H9 (cell line): Measurements from ENCODE around the gene TRIM9. TPM values are rescaled to one million over a fixed set of nuclear protein-coding genes. Genes with fewer than 3 reads are reported as not detected.

Experiments used
- DNase-seq: peaks from one replicate; pipeline ENCODE4 v3.0.0-alpha.2; 2017
- H2AFZ ChIP-seq: one replicate; pipeline ENCODE4 v1.6.1; 2013; ENCODE audit warnings: mild to moderate bottlenecking, low read length, control low read depth, moderate library complexity
- H2AK5ac ChIP-seq: 2 replicates; pipeline ENCODE4 v1.6.1; 2013; ENCODE audit warnings: low read length, control low read depth, mixed read lengths; ENCODE audit not compliant: insufficient read length
- H2BK120ac ChIP-seq: one replicate; pipeline ENCODE4 v1.6.1; 2013; ENCODE audit warnings: low read depth, mild to moderate bottlenecking, low read length, control low read depth, inconsistent platforms; ENCODE audit not compliant: poor library complexity, severe bottlenecking
- H2BK12ac ChIP-seq: 2 replicates; pipeline ENCODE4 v1.6.1; 2013; ENCODE audit warnings: low read length, control low read depth, mixed read lengths, low read depth; ENCODE audit not compliant: insufficient read length
- H2BK15ac ChIP-seq: 2 replicates; pipeline ENCODE4 v1.6.1; 2013; ENCODE audit warnings: low read depth, low read length, control low read depth
- H2BK20ac ChIP-seq: one replicate; pipeline ENCODE4 v1.6.1; 2013; ENCODE audit warnings: low read depth, mild to moderate bottlenecking, low read length, control low read depth, inconsistent platforms; ENCODE audit not compliant: poor library complexity, severe bottlenecking
- H2BK5ac ChIP-seq: 2 replicates; pipeline ENCODE4 v1.6.1; 2013; ENCODE audit warnings: low read length, control low read depth, mixed read lengths; ENCODE audit not compliant: insufficient read length
- H3K14ac ChIP-seq: 2 replicates; pipeline ENCODE4 v1.6.1; 2013; ENCODE audit warnings: low read length, control low read depth; ENCODE audit not compliant: insufficient read depth
- H3K18ac ChIP-seq: 2 replicates; pipeline ENCODE4 v1.6.1; 2013; ENCODE audit warnings: low read depth, mild to moderate bottlenecking, mixed read lengths, low read length, control low read depth; ENCODE audit not compliant: insufficient read length
- H3K23ac ChIP-seq: 2 replicates; pipeline ENCODE4 v1.6.1; 2013; ENCODE audit warnings: low read length, control low read depth, mixed read lengths, low read depth; ENCODE audit not compliant: insufficient read length
- H3K23me2 ChIP-seq: 2 replicates; pipeline ENCODE4 v1.6.1; 2013; ENCODE audit warnings: low read depth, mild to moderate bottlenecking, mixed read lengths, low read length, control low read depth; ENCODE audit not compliant: insufficient read length, poor library complexity, severe bottlenecking
- H3K27ac ChIP-seq: 2 replicates; pipeline ENCODE4 v1.5.1; 2013; ENCODE audit warnings: low read length, control low read depth, mixed read lengths, low read depth; ENCODE audit not compliant: insufficient read length
- H3K27me3 ChIP-seq: 2 replicates; pipeline ENCODE4 v1.6.1; 2013; ENCODE audit warnings: low read length, control low read depth, inconsistent platforms; ENCODE audit not compliant: insufficient read depth
- H3K4ac ChIP-seq: 2 replicates; pipeline ENCODE4 v1.6.1; 2013; ENCODE audit warnings: low read depth, mild to moderate bottlenecking, control low read depth, inconsistent platforms, low read length, moderate library complexity
- H3K4me1 ChIP-seq: 2 replicates; pipeline ENCODE4 v1.6.1; 2013; ENCODE audit warnings: low read length, control low read depth, inconsistent platforms; ENCODE audit not compliant: insufficient read depth
- H3K4me2 ChIP-seq: 2 replicates; pipeline ENCODE4 v1.6.1; 2013; ENCODE audit warnings: low read length, control low read depth, mixed read lengths; ENCODE audit not compliant: insufficient read length, insufficient read depth
- H3K56ac ChIP-seq: 2 replicates; pipeline ENCODE4 v1.6.1; 2013; ENCODE audit warnings: low read depth, mild to moderate bottlenecking, mixed read lengths, low read length, control low read depth; ENCODE audit not compliant: insufficient read length
- H3K79me1 ChIP-seq: 2 replicates; pipeline ENCODE4 v1.6.1; 2013; ENCODE audit warnings: low read depth, mild to moderate bottlenecking, moderate library complexity, low read length, control low read depth, inconsistent platforms; ENCODE audit not compliant: insufficient read depth, poor library complexity, severe bottlenecking
- H3K79me2 ChIP-seq: 2 replicates; pipeline ENCODE4 v1.6.1; 2013; ENCODE audit warnings: low read length, control low read depth, inconsistent platforms; ENCODE audit not compliant: insufficient read depth
- H3K9ac ChIP-seq: 2 replicates; pipeline ENCODE4 v1.6.1; 2013; ENCODE audit warnings: low read length, control low read depth, mixed read lengths; ENCODE audit not compliant: insufficient read length; ENCODE audit errors: extremely low read depth
- H3K9me3 ChIP-seq: one replicate; pipeline ENCODE4 v1.6.1; 2013; ENCODE audit warnings: low read depth, low read length, inconsistent platforms; ENCODE audit not compliant: control insufficient read depth
- H3T11ph ChIP-seq: one replicate; pipeline ENCODE4 v1.6.1; 2013; ENCODE audit warnings: mild to moderate bottlenecking, low read length, control low read depth, inconsistent platforms
- H4K20me1 ChIP-seq: one replicate; pipeline ENCODE4 v1.6.1; 2013; ENCODE audit not compliant: control insufficient read depth, insufficient read length, insufficient read depth
- H4K5ac ChIP-seq: 2 replicates; pipeline ENCODE4 v1.6.1; 2013; ENCODE audit warnings: low read depth, mild to moderate bottlenecking, mixed read lengths, low read length, control low read depth; ENCODE audit not compliant: insufficient read length
- H4K8ac ChIP-seq: replicated peaks from 2 replicates; pipeline ENCODE4 v1.6.1; 2013; ENCODE audit warnings: low read length, control low read depth, mixed read lengths, low read depth; ENCODE audit not compliant: insufficient read length
- H4K91ac ChIP-seq: 2 replicates; pipeline ENCODE4 v1.6.1; 2013; ENCODE audit warnings: low read depth, mild to moderate bottlenecking, moderate library complexity, mixed read lengths, low read length, control low read depth; ENCODE audit not compliant: insufficient read length
- H3K27ac Mint-ChIP-seq, 3 experiments: 2 replicates in 2 of 3; 3 replicates in 1 of 3; pipeline ENCODE4 v1.8.0; 2020 to 2021; ENCODE audit warnings: mixed read lengths in 3 of 3, mild to moderate bottlenecking in 1 of 3, moderate library complexity in 1 of 3
- H3K27me3 Mint-ChIP-seq: 2 replicates; pipeline ENCODE4 v1.8.0; 2021; ENCODE audit warnings: low read depth, mild to moderate bottlenecking, moderate library complexity, mixed read lengths
- H3K36me3 Mint-ChIP-seq, 3 experiments: 2 replicates in 2 of 3; 3 replicates in 1 of 3; pipeline ENCODE4 v1.8.0; 2020 to 2021; ENCODE audit warnings: low read depth in 3 of 3, mixed read lengths in 3 of 3; ENCODE audit not compliant: insufficient read depth in 1 of 3
- H3K4me1 Mint-ChIP-seq, 2 experiments: 2 replicates each; pipeline ENCODE4 v1.8.0; 2020; ENCODE audit warnings: mixed read lengths in 2 of 2
- H3K4me3 Mint-ChIP-seq, 2 experiments: 2 replicates in 1 of 2; 3 replicates in 1 of 2; pipeline ENCODE4 v1.8.0; 2020 to 2021; ENCODE audit warnings: mild to moderate bottlenecking in 2 of 2, mixed read lengths in 2 of 2, moderate library complexity in 1 of 2
- H3K9me3 Mint-ChIP-seq, 2 experiments: 2 replicates in 1 of 2; 3 replicates in 1 of 2; pipeline ENCODE4 v1.8.0; 2020; ENCODE audit warnings: mild to moderate bottlenecking in 2 of 2, mixed read lengths in 2 of 2, moderate library complexity in 1 of 2
- WGBS: extraction: QIAGEN DNeasy Blood & Tissue Kit; methylation state at CpG from one replicate; pipeline ENCODE4 v1.1.7; 2013; ENCODE audit warnings: missing lambda C conversion rate, low lambda C conversion rate, mixed read lengths; ENCODE audit not compliant: insufficient read length; ENCODE audit errors: extremely low coverage; 5-methylcytosine and 5-hydroxymethylcytosine counted together
- total RNA-seq: library from RNA; stranded (reverse); gene quantifications from 2 replicates; pipeline ENCODE4 v1.2.1, GENCODE V29; 2021
- TF ChIP-seq, protein P1 (sequence below): fragments of 200-600 bp; sonication (generic); conservative IDR thresholded peaks from 3 replicates; pipeline ENCODE4 v1.8.0; 2021; ENCODE audit warnings: antibody characterized with exemption, mild to moderate bottlenecking

The TRIM9 gene
- total RNA-seq, 1 experiment from 2014 or later = 0.98 TPM

DNA sequence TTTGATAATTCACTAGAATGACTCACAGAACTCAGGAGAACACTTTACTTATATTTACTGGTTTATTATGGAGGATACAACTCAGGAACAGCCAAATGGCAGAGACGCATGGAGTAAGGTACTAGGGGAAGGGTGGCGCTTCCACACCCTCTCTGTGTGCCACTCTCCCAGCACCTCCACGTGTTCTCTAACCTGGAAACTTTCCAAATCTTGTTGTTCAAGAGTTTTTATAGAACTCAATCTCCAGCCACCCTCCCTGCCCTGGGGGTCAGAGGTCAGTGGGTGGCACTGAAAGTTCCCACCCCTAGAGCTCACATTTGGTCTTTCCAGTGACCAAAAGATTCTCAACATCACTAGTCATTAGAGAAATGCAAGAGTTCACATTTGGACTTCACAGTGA lies 13.2 kb downstream of the TRIM9 start:
- Histone ChIP-seq H3K14ac (no peak overlapping the region), H3K56ac (no peak overlapping the region), H3K4me2 (no peak overlapping the region), H3K18ac (no peak overlapping the region), H3K4me1 (no peaks in the 10 kb centered on the region), H3K4ac (no peak overlapping the region), H4K5ac (no peak overlapping the region), H4K8ac (no peak overlapping the region), H2BK20ac (no peak overlapping the region), H3K79me2 (no peaks in the 10 kb centered on the region), H2BK120ac (no peak overlapping the region), H4K91ac (no peak overlapping the region), H2BK15ac (no peak overlapping the region), H3K79me1 (no peaks in the 10 kb centered on the region), H4K20me1 (no peaks in the 10 kb centered on the region), H2AFZ (no peak overlapping the region), H3K27ac (no peak overlapping the region), H3K23ac (no peak overlapping the region), H2BK12ac (no peak overlapping the region), H2BK5ac (no peak overlapping the region), H3T11ph (no peak overlapping the region), H3K9ac (no peak overlapping the region), H3K27me3 (no peaks in the 10 kb centered on the region), H3K23me2 (no peaks in the 10 kb centered on the region), H3K9me3 (no peaks in the 10 kb centered on the region), H2AK5ac (no peak overlapping the region)
- no CpG with 5 or more reads among the region's 3 CpGs for WGBS
- H3K27ac Mint-ChIP-seq = 0 out of 7 replicates have a peak overlapping the region, but pooled peaks of 1 of the 3 experiments have one; percentile 25
- H3K4me1 Mint-ChIP-seq = peaks cover 0 to 2% of the 10 kb centered on the region in 2 experiments; a peak in 2 of 4 replicates
- TF ChIP-seq, protein P1, sequence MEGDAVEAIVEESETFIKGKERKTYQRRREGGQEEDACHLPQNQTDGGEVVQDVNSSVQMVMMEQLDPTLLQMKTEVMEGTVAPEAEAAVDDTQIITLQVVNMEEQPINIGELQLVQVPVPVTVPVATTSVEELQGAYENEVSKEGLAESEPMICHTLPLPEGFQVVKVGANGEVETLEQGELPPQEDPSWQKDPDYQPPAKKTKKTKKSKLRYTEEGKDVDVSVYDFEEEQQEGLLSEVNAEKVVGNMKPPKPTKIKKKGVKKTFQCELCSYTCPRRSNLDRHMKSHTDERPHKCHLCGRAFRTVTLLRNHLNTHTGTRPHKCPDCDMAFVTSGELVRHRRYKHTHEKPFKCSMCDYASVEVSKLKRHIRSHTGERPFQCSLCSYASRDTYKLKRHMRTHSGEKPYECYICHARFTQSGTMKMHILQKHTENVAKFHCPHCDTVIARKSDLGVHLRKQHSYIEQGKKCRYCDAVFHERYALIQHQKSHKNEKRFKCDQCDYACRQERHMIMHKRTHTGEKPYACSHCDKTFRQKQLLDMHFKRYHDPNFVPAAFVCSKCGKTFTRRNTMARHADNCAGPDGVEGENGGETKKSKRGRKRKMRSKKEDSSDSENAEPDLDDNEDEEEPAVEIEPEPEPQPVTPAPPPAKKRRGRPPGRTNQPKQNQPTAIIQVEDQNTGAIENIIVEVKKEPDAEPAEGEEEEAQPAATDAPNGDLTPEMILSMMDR = no peak
- no peaks in the 10 kb centered on the region for H3K36me3 Mint-ChIP-seq
- no peaks in the 10 kb centered on the region for H3K27me3 Mint-ChIP-seq
- H3K4me3 Mint-ChIP-seq = no peak overlapping the region
- DNase-seq = no peak
- no peaks in the 10 kb centered on the region for H3K9me3 Mint-ChIP-seq
